ENCODE data around the gene ZNF416.

Gene ZNF416

DNA sequence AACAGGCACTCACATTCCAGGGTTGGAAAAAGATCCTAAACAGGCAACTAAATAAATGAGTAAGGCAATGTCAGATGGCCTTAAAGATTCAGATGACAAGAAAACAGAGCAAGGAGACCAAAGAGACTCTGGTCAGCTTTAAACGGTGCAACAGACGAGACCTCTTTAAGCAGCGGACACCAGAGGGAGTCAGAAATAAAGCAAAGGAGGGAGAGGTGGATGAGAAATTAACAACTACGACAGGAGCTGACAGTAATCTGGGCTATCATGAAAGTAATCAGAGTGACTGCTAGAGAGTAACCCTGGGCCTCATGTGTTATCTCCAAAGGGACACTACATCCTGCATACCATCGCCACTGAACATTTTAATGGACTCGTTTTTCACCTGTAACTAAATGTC lies 20.2 kb downstream of the ZNF416 start:
- DNase-seq, result no peak

DNA sequence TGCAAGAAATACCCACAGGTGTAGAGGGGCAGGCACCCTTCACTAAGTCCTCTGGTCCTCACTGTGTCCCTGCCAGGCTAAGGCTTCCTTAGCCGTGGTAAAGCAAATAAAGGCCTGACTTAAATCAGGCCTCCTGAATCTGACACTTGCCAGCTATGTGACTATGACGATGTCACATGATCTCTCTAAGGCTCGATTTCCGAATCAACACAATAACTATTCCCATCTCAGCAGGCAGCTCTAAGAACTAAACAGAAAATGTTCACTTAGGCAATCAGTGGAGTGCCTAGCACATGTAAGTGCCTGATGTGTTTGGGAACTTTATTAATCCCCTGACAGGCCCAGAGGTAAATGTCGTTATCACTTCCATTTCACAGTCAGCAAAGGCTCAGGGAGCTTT lies 21.1 kb downstream of the ZNF416 start:
- no peak for DNase-seq

DNA sequence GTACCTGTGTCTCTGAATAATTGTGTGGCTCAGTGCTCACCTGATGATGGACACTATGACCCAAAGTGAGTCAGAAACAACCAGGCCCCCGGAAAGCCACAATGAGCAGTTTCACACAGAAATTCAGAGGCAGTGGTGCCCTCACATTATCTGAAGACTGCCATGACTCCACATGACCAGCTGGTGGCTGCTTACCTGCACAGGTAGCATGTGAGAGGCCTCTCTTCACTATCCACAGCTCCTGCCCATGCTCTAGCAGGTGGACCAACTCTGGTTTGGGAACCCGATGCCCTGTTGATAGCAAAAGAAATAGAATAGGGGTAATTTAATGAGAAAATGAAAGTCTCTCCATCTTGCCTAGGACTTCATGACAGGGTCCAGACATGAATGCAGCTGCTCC lies 26.3 kb downstream of the ZNF416 start:
- no peak for DNase-seq

DNA sequence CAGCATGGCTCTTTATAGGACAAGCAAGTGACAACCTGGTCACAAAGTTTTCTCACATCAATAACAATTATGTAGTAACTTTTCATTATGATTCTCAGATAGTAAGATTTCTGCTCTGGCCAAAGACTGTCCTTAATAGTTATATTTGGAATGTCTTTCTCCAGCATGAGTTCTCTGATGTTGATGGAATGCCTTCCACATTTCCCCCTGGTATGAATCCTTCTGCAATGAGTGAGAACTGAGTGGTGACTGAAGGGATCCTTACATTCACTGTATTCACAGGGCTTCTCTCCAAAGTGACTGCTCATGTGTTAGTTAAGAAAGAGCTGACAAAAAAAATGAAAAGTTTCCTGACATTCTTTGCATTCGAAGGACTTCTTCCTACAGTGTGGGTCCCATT lies 32.2 kb downstream of the ZNF416 start:
- DNase-seq, result no peak

DNA sequence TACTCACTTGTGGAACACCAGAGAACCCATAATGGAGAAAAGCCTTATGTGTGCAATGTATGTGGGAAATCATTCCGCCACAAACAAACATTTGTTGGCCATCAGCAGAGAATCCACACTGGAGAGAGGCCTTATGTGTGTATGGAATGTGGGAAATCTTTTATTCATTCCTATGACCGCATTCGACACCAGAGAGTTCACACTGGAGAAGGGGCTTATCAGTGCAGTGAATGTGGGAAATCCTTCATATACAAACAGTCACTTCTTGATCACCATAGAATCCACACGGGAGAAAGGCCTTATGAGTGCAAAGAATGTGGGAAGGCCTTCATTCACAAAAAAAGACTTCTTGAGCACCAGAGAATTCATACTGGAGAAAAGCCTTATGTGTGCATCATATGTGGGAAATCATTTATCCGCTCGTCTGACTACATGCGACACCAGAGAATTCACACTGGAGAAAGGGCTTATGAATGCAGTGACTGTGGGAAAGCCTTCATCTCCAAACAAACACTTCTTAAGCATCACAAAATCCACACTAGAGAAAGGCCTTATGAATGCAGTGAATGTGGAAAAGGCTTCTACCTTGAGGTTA lies 40.7 kb downstream of the ZNF416 start:
- no peak for DNase-seq

DNA sequence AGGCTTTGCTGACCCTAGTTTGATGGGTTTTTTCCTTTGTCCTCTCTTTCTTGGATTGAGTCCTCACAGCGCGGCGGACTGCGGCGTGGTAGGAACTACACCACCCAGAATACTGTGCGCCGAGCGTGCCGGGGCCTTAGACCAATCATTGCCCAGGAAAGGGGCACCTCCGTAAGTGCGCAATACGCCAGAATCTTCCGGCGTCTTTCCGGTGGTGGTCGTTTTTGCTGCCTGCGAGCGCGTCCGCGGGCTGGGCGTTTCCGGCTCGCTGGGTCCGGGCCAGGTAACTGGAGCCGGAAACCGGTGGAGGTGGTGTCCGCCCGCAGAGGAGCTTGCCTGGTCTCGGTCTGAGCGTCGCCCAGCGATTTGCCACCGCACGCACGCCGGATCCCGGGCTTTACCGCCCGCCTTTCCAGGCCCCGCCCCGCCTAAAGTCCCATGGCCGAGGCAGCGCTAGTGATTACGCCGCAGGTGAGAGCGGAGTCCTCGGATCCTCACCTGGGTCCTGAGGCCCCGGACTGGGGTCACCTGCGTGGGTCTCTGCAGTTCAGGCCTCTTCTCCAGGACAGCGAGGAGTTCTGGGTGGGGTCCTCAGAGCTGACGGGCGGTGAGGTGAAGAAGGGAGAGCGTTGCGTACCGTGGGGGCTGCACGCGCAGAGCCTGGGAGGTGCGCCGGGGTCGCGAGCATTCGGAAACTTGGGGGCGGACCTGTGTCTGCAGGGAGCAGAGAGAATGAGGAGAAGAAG lies 51.4 kb downstream of the ZNF416 start, which contains the start of gene ZNF549:
ZNF549 (plus strand) TSS at position 221 of the 746 bp plus-strand sequence; CDS start at position 439, 218 bp downstream.
- peak; percentile 49 for DNase-seq

Data from NCI-H1417 treated with DMSO at 0.1 percent for 48 hours (cell line).